GM23338 (cell line): ENCODE measurements around the gene TTC39B. TPM values are rescaled to one million over a fixed set of nuclear protein-coding genes. Genes with fewer than 3 reads are reported as not detected.

Experiments
- ATAC-seq: fragments of 200-7000 bp; cut with Tn5 transposase; 3 replicates; pipeline ENCODE4 v1.9.1; 2020
- DNase-seq: peaks from one replicate; pipeline ENCODE4 v3.0.0-alpha.2; 2015; ENCODE audit warnings: low spot score
- H2AFZ ChIP-seq: fragments of 200-600 bp; sonication (generic); 2 replicates; pipeline ENCODE4 v1.8.0; 2016; ENCODE audit warnings: antibody characterized with exemption, mild to moderate bottlenecking, moderate library complexity
- H3F3A ChIP-seq: fragments of 200-600 bp; sonication (generic); replicated peaks from 2 replicates; pipeline ENCODE4 v1.8.0; 2017; ENCODE audit warnings: antibody characterized with exemption, mixed run types, low read depth
- H3K27ac ChIP-seq: fragments of 200-600 bp; sonication (generic); 2 replicates; pipeline ENCODE4 v1.6.1; 2016; ENCODE audit warnings: low read depth
- H3K27me3 ChIP-seq: fragments of 200-600 bp; sonication (generic); 2 replicates; pipeline ENCODE4 v1.8.0; 2016; ENCODE audit warnings: mild to moderate bottlenecking, mixed run types, moderate library complexity; ENCODE audit not compliant: insufficient read depth
- H3K36me3 ChIP-seq: fragments of 200-600 bp; sonication (generic); 2 replicates; pipeline ENCODE4 v1.8.0; 2016; ENCODE audit warnings: mild to moderate bottlenecking; ENCODE audit not compliant: insufficient read depth
- H3K4me1 ChIP-seq: fragments of 200-600 bp; sonication (generic); 2 replicates; pipeline ENCODE4 v1.8.0; 2016; ENCODE audit warnings: mild to moderate bottlenecking, moderate library complexity; ENCODE audit not compliant: insufficient read depth
- H3K4me2 ChIP-seq: fragments of 200-600 bp; sonication (generic); 2 replicates; pipeline ENCODE4 v1.7.1; 2017; ENCODE audit warnings: mixed run types
- H3K4me3 ChIP-seq: fragments of 200-600 bp; sonication (generic); 2 replicates; pipeline ENCODE4 v1.6.1; 2016; ENCODE audit warnings: mixed run types
- H3K79me2 ChIP-seq: fragments of 200-600 bp; sonication (generic); replicated peaks from 2 replicates; pipeline ENCODE4 v1.8.0; 2017; ENCODE audit warnings: mild to moderate bottlenecking; ENCODE audit not compliant: insufficient read depth
- H3K9me2 ChIP-seq: fragments of 200-600 bp; sonication (generic); 2 replicates; pipeline ENCODE4 v1.8.0; 2017; ENCODE audit not compliant: insufficient read depth
- H4K20me1 ChIP-seq: fragments of 200-600 bp; sonication (generic); replicated peaks from 2 replicates; pipeline ENCODE4 v1.8.0; 2017; ENCODE audit warnings: mild to moderate bottlenecking; ENCODE audit not compliant: insufficient read depth
- H3K27ac Mint-ChIP-seq: 2 replicates; pipeline ENCODE4 v1.8.0; 2020; ENCODE audit warnings: inconsistent platforms, mild to moderate bottlenecking, moderate library complexity, mixed read lengths
- H3K27me3 Mint-ChIP-seq: 3 replicates; pipeline ENCODE4 v1.8.0; 2022; ENCODE audit warnings: low read depth, mild to moderate bottlenecking, moderate library complexity, mixed read lengths, inconsistent platforms; ENCODE audit not compliant: insufficient read depth, poor library complexity
- H3K36me3 Mint-ChIP-seq: 3 replicates; pipeline ENCODE4 v1.8.0; 2021; ENCODE audit warnings: low read depth, mild to moderate bottlenecking, inconsistent platforms, moderate library complexity, mixed read lengths
- H3K4me1 Mint-ChIP-seq: 3 replicates; pipeline ENCODE4 v1.8.0; 2020; ENCODE audit warnings: mild to moderate bottlenecking, inconsistent platforms, mixed read lengths
- H3K4me3 Mint-ChIP-seq: 3 replicates; pipeline ENCODE4 v1.8.0; 2021; ENCODE audit warnings: moderate library complexity, mild to moderate bottlenecking, inconsistent platforms, mixed read lengths
- H3K9me3 Mint-ChIP-seq: 3 replicates; pipeline ENCODE4 v1.8.0; 2020; ENCODE audit warnings: moderate library complexity, mild to moderate bottlenecking, inconsistent platforms, mixed read lengths
- CREB1 ChIP-seq: fragments of 250-450 bp; sonication (Bioruptor Pico); IDR thresholded peaks from 2 replicates; pipeline ENCODE4 v1.5.0; 2020; ENCODE audit warnings: low read depth, mild to moderate bottlenecking, moderate library complexity
- EZH2 ChIP-seq: fragments of 200-600 bp; sonication (generic); IDR thresholded peaks from one replicate; pipeline ENCODE4 v1.8.0; 2017; ENCODE audit warnings: antibody characterized with exemption, mild to moderate bottlenecking, low read depth; ENCODE audit not compliant: unreplicated experiment
- EZH2phosphoT487 ChIP-seq: fragments of 200-600 bp; sonication (generic); IDR thresholded peaks from one replicate; pipeline ENCODE4 v1.8.1; 2018; ENCODE audit warnings: antibody characterized with exemption; ENCODE audit not compliant: unreplicated experiment
- JUNB ChIP-seq: IDR thresholded peaks from one replicate; pipeline ENCODE4 v1.6.1; 2016; ENCODE audit warnings: antibody characterized with exemption; ENCODE audit not compliant: unreplicated experiment
- NANOG ChIP-seq: IDR thresholded peaks from 2 replicates; pipeline ENCODE4 v1.6.1; 2016; ENCODE audit warnings: antibody characterized with exemption, borderline replicate concordance
- POLR2AphosphoS5 ChIP-seq: IDR thresholded peaks from 2 replicates; pipeline ENCODE4 v1.6.1; 2016; ENCODE audit warnings: antibody characterized with exemption, low read depth
- STAT1 ChIP-seq: IDR thresholded peaks from one replicate; pipeline ENCODE4 v1.6.1; 2016; ENCODE audit warnings: antibody characterized with exemption; ENCODE audit not compliant: unreplicated experiment
- ZNF114 ChIP-seq: fragments of 250-450 bp; sonication (Bioruptor Pico); IDR thresholded peaks from 2 replicates; pipeline ENCODE4 v1.5.0; 2020; ENCODE audit warnings: mild to moderate bottlenecking, moderate library complexity
- ZNF331 ChIP-seq: fragments of 250-450 bp; sonication (Bioruptor Pico); IDR thresholded peaks from 2 replicates; pipeline ENCODE4 v1.5.0; 2020; ENCODE audit warnings: low read depth, mild to moderate bottlenecking, moderate library complexity
- polyA plus RNA-seq: library from polyadenylated mRNA; unstranded; fragments of >200 nt; fragmentation: Nextera tagmentation; extraction: Ambion mirVana; gene quantifications from 2 replicates; pipeline ENCODE4 v1.2.1, GENCODE V29; 2016
- total RNA-seq: library from RNA; depleted of rRNA; stranded (reverse); fragments of >200 nt; shearing (Covaris generic); gene quantifications from 2 replicates; pipeline ENCODE4 v1.2.3, GENCODE V29; 2014
- TF ChIP-seq, protein P1 (sequence below): IDR thresholded peaks from one replicate; pipeline ENCODE4 v1.6.1; 2018; ENCODE audit warnings: antibody characterized with exemption; ENCODE audit not compliant: unreplicated experiment
- TF ChIP-seq, protein P2 (sequence below): IDR thresholded peaks from 2 replicates; pipeline ENCODE4 v1.6.1; 2016; ENCODE audit warnings: antibody characterized with exemption
- TF ChIP-seq, protein P3 (sequence below): fragments of 250-450 bp; sonication (Bioruptor Pico); IDR thresholded peaks from 2 replicates; pipeline ENCODE4 v1.5.0; 2020; ENCODE audit warnings: mild to moderate bottlenecking, moderate library complexity
- TF ChIP-seq, protein P4 (sequence below), 2 experiments: fragments of 200-600 bp in 1 of 2; sonication (generic) in 1 of 2; conservative IDR thresholded peaks; 2 replicates each; pipeline versions ENCODE4 v1.5.1 to v1.6.1; 2016 to 2017; ENCODE audit warnings: antibody characterized with exemption in 2 of 2, low read depth in 2 of 2, mild to moderate bottlenecking in 2 of 2, moderate library complexity in 1 of 2

TTC39B gene
- total and polyA plus RNA-seq, 2 experiments from 2014 or later, result 2.8 to 11.1 TPM

DNA sequence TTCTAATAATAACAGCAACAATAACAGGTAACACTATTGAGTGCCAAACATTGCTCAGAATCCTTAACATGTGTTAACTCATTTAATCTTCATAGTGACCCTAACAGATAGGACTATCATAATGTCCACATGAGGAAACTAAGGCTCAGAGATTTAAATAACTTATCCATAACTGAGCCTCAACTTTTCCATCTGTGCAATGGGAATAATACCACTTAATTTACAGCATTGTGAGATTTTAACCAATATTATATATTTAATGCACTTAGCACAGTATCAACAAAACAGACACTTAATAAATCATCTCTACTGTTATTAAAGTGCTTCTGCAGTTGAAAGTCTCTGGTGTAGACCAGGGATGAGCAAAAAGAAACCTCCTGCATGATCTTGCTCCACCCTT, 28.2 kb downstream of the TTC39B start:
- Mint-ChIP-seq H3K4me3 (no peak overlapping the region), H3K36me3 (no peaks in the 10 kb centered on the region), H3K9me3 (no peaks in the 10 kb centered on the region), H3K4me1 (peaks cover 21% of the 10 kb centered on the region), H3K27me3 (no peaks in the 10 kb centered on the region), H3K27ac (no peak overlapping the region)
- no peaks in the 10 kb centered on the region for H3K36me3 ChIP-seq
- peaks cover 17% of the 10 kb centered on the region; the same call in 1 of the 2 replicates for H3K4me1 ChIP-seq
- H3K27ac ChIP-seq, result no peak overlapping the region
- DNase-seq (no peak), ATAC-seq (no peak)
- H3K9me2 ChIP-seq, result no peaks in the 10 kb centered on the region
- H3K79me2 ChIP-seq, result peaks cover 29% of the 10 kb centered on the region
- H2AFZ ChIP-seq, result no peak overlapping the region
- no peak overlapping the region for H3K4me3 ChIP-seq
- no peak overlapping the region for H3K4me2 ChIP-seq
- H4K20me1 ChIP-seq, result no peaks in the 10 kb centered on the region
- H3F3A ChIP-seq, result no peaks in the 10 kb centered on the region
- TF ChIP-seq POLR2AphosphoS5 (no peak), JUNB (no peak), ZNF331 (no peak), STAT1 (no peak), NANOG (no peak), EZH2 (no peak), EZH2phosphoT487 (no peak), ZNF114 (CRISPR knock-in tag) (no peak), CREB1 (CRISPR knock-in tag) (no peak)
- TF ChIP-seq, protein P1, sequence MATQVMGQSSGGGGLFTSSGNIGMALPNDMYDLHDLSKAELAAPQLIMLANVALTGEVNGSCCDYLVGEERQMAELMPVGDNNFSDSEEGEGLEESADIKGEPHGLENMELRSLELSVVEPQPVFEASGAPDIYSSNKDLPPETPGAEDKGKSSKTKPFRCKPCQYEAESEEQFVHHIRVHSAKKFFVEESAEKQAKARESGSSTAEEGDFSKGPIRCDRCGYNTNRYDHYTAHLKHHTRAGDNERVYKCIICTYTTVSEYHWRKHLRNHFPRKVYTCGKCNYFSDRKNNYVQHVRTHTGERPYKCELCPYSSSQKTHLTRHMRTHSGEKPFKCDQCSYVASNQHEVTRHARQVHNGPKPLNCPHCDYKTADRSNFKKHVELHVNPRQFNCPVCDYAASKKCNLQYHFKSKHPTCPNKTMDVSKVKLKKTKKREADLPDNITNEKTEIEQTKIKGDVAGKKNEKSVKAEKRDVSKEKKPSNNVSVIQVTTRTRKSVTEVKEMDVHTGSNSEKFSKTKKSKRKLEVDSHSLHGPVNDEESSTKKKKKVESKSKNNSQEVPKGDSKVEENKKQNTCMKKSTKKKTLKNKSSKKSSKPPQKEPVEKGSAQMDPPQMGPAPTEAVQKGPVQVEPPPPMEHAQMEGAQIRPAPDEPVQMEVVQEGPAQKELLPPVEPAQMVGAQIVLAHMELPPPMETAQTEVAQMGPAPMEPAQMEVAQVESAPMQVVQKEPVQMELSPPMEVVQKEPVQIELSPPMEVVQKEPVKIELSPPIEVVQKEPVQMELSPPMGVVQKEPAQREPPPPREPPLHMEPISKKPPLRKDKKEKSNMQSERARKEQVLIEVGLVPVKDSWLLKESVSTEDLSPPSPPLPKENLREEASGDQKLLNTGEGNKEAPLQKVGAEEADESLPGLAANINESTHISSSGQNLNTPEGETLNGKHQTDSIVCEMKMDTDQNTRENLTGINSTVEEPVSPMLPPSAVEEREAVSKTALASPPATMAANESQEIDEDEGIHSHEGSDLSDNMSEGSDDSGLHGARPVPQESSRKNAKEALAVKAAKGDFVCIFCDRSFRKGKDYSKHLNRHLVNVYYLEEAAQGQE, result no peak
- TF ChIP-seq, protein P2, sequence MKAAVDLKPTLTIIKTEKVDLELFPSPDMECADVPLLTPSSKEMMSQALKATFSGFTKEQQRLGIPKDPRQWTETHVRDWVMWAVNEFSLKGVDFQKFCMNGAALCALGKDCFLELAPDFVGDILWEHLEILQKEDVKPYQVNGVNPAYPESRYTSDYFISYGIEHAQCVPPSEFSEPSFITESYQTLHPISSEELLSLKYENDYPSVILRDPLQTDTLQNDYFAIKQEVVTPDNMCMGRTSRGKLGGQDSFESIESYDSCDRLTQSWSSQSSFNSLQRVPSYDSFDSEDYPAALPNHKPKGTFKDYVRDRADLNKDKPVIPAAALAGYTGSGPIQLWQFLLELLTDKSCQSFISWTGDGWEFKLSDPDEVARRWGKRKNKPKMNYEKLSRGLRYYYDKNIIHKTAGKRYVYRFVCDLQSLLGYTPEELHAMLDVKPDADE, result no peak
- TF ChIP-seq, protein P3, sequence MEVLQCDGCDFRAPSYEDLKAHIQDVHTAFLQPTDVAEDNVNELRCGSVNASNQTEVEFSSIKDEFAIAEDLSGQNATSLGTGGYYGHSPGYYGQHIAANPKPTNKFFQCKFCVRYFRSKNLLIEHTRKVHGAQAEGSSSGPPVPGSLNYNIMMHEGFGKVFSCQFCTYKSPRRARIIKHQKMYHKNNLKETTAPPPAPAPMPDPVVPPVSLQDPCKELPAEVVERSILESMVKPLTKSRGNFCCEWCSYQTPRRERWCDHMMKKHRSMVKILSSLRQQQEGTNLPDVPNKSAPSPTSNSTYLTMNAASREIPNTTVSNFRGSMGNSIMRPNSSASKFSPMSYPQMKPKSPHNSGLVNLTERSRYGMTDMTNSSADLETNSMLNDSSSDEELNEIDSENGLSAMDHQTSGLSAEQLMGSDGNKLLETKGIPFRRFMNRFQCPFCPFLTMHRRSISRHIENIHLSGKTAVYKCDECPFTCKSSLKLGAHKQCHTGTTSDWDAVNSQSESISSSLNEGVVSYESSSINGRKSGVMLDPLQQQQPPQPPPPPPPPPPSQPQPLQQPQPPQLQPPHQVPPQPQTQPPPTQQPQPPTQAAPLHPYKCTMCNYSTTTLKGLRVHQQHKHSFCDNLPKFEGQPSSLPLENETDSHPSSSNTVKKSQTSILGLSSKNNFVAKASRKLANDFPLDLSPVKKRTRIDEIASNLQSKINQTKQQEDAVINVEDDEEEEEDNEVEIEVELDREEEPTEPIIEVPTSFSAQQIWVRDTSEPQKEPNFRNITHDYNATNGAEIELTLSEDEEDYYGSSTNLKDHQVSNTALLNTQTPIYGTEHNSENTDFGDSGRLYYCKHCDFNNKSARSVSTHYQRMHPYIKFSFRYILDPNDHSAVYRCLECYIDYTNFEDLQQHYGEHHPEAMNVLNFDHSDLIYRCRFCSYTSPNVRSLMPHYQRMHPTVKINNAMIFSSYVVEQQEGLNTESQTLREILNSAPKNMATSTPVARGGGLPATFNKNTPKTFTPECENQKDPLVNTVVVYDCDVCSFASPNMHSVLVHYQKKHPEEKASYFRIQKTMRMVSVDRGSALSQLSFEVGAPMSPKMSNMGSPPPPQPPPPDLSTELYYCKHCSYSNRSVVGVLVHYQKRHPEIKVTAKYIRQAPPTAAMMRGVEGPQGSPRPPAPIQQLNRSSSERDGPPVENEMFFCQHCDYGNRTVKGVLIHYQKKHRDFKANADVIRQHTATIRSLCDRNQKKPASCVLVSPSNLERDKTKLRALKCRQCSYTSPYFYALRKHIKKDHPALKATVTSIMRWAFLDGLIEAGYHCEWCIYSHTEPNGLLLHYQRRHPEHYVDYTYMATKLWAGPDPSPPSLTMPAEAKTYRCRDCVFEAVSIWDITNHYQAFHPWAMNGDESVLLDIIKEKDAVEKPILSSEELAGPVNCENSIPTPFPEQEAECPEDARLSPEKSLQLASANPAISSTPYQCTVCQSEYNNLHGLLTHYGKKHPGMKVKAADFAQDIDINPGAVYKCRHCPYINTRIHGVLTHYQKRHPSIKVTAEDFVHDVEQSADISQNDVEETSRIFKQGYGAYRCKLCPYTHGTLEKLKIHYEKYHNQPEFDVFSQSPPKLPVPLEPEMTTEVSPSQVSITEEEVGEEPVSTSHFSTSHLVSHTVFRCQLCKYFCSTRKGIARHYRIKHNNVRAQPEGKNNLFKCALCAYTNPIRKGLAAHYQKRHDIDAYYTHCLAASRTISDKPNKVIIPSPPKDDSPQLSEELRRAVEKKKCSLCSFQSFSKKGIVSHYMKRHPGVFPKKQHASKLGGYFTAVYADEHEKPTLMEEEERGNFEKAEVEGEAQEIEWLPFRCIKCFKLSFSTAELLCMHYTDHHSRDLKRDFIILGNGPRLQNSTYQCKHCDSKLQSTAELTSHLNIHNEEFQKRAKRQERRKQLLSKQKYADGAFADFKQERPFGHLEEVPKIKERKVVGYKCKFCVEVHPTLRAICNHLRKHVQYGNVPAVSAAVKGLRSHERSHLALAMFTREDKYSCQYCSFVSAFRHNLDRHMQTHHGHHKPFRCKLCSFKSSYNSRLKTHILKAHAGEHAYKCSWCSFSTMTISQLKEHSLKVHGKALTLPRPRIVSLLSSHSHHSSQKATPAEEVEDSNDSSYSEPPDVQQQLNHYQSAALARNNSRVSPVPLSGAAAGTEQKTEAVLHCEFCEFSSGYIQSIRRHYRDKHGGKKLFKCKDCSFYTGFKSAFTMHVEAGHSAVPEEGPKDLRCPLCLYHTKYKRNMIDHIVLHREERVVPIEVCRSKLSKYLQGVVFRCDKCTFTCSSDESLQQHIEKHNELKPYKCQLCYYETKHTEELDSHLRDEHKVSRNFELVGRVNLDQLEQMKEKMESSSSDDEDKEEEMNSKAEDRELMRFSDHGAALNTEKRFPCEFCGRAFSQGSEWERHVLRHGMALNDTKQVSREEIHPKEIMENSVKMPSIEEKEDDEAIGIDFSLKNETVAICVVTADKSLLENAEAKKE, result no peak
- TF ChIP-seq, protein P4, sequence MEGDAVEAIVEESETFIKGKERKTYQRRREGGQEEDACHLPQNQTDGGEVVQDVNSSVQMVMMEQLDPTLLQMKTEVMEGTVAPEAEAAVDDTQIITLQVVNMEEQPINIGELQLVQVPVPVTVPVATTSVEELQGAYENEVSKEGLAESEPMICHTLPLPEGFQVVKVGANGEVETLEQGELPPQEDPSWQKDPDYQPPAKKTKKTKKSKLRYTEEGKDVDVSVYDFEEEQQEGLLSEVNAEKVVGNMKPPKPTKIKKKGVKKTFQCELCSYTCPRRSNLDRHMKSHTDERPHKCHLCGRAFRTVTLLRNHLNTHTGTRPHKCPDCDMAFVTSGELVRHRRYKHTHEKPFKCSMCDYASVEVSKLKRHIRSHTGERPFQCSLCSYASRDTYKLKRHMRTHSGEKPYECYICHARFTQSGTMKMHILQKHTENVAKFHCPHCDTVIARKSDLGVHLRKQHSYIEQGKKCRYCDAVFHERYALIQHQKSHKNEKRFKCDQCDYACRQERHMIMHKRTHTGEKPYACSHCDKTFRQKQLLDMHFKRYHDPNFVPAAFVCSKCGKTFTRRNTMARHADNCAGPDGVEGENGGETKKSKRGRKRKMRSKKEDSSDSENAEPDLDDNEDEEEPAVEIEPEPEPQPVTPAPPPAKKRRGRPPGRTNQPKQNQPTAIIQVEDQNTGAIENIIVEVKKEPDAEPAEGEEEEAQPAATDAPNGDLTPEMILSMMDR (conservative IDR thresholded peaks at IDR 0.05; ENCODE audit: low read depth in 2 of 2), result no peak
- H3K27me3 ChIP-seq, result no peaks in the 10 kb centered on the region
